WTC11 (cell line): ENCODE data around the gene DTNBP1.

Source experiments
- CTCF ChIP-seq: fragments of 200-600 bp; IDR thresholded peaks from 2 replicates; pipeline ENCODE4 v1.8.0; 2022; ENCODE audit warnings: antibody characterized with exemption
- E2F5 ChIP-seq: sonication (generic); formaldehyde crosslinking; IDR thresholded peaks from 2 replicates; pipeline ENCODE4 v1.8.1; 2022; ENCODE audit warnings: mild to moderate bottlenecking, moderate library complexity, missing genetic modification reagents
- FOXP4 ChIP-seq: sonication (generic); formaldehyde crosslinking; IDR thresholded peaks from 2 replicates; pipeline ENCODE4 v1.8.0; 2022; ENCODE audit warnings: mild to moderate bottlenecking, missing genetic modification reagents
- NFE2L1 ChIP-seq: sonication (generic); formaldehyde crosslinking; IDR thresholded peaks from 2 replicates; pipeline ENCODE4 v1.8.1; 2023; ENCODE audit warnings: missing genetic modification reagents
- NR1H2 ChIP-seq: sonication (generic); formaldehyde crosslinking; IDR thresholded peaks from 2 replicates; pipeline ENCODE4 v1.9.0; 2021; ENCODE audit warnings: mild to moderate bottlenecking, moderate library complexity, missing genetic modification reagents
- NR3C1 ChIP-seq: sonication (generic); formaldehyde crosslinking; conservative IDR thresholded peaks from 2 replicates; pipeline ENCODE4 v1.8.1; 2023; ENCODE audit warnings: low read depth, mild to moderate bottlenecking, missing genetic modification reagents
- SMAD3 ChIP-seq: sonication (generic); formaldehyde crosslinking; IDR thresholded peaks from 2 replicates; pipeline ENCODE4 v1.8.0; 2022; ENCODE audit warnings: missing genetic modification reagents, mild to moderate bottlenecking, borderline replicate concordance
- ZNF263 ChIP-seq: sonication (generic); formaldehyde crosslinking; IDR thresholded peaks from 2 replicates; pipeline ENCODE4 v1.8.1; 2022; ENCODE audit warnings: low read depth, mild to moderate bottlenecking, moderate library complexity, missing genetic modification reagents

GRCh38 chr6:15643542-15643941 lies 19.3 kb downstream of the DTNBP1 start:
- TF ChIP-seq FOXP4 (CRISPR knock-in tag) (no peak), E2F5 (CRISPR knock-in tag) (no peak), NR3C1 (CRISPR knock-in tag) (no peak), CTCF (no peak), NFE2L1 (no peak), ZNF263 (CRISPR knock-in tag) (no peak), NR1H2 (no peak), SMAD3 (CRISPR knock-in tag) (no peak)
